NOMO-1 treated with dmso at 0.1 percent for 144 hours (cell line): ENCODE results near the gene AIMP2.
"Not testable (repeated sequence)": the region's sequence is repeated elsewhere in the genome, so short reads cannot be mapped to it uniquely, and the experiment has no call there.

Source experiments
- DNase-seq: peaks from one replicate; lab custom pipeline; 2025; ENCODE audit not compliant: unreplicated experiment; lab: John Stamatoyannopoulos, UW

Gene AIMP2

DNA sequence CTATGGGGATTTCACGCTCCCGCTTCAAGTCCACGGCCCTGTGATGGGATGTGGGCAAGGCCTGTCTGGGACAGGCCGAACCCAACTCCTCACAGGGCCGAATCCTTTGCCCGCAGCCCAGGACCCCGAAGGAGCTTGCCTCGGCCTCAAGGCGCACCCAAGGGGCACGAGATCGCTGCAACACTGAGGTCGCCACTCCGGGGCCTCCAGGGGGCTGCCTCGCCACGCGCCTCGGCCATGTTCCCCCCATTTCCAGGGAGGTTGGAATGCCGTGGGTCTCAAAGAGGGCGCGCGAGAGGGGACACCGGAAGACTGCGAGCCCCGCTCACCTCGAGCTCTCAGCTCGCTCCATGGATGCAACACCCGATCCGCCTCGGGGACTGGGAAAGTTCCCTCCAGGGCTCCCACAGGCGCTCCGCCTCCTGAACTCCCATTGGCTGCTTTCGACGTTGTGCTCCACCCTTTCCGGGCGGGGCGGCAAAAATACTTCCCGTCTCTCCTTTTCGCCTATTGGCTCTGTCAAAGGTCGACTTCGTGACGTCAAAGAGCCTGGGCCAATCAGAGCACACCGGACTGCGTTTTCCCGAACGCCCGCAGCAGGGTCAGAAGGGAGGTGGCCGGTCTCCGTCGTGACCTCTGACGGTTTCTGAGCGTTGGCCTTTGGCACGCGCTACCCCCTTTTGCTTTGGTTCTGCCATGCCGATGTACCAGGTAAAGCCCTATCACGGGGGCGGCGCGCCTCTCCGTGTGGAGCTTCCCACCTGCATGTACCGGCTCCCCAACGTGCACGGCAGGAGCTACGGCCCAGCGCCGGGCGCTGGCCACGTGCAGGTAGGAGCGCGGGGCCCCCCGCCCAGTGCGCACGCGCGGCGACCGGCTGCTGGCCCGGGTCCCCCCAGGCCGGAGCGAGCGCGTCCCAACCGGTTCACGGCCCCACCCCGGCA is at the start of gene AIMP2, which contains the start of gene PMS2:
Gene AIMP2 (plus strand): TSS at position 605 of the 944 bp plus-strand sequence. CDS start 92 bp downstream, at position 697.
Gene PMS2 (minus strand): TSS at position 382 of the 944 bp plus-strand sequence. CDS start 30 bp downstream, at position 352.
- peak; percentile 98 for DNase-seq

DNA sequence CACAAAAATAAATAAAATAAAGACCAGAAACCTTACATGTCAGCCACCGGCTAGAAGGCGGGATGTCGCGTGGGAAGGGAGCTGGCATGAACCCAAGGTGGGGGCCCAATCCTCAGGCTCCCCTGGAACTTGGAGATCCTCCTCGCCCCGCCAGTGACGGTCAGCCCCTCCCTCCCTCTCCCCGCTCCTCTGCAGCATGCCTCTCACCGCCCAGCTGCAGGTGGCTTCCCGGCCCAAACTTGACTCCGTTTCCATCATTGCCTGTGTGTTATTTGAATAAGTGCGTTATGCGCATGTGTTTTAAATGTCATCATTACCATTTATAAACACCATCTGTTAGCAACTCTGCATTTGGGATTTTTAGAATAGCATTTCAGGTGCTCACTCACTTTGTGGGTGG is 45.9 kb upstream of the AIMP2 start:
- not testable (repeated sequence) for DNase-seq

DNA sequence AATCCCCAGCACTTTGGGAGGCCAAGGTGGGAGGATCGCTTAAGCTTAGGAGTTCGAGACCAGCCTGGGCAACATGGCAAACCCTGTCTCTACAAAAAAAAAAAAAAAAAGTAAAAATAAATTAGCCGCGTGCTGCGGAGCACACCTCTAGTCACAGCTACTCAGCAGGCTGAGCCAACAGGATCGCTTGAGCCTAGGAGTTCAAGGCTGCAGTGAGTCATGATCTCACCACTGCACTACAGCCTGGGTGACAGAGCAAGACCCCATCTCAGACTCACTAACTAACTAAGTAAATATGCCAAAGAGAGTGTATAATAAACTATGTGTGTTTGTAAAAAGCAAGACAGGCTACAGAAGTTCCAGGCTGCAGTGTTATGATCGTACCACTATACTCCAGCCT is 45.3 kb upstream of the AIMP2 start:
- DNase-seq, result not testable (repeated sequence)

DNA sequence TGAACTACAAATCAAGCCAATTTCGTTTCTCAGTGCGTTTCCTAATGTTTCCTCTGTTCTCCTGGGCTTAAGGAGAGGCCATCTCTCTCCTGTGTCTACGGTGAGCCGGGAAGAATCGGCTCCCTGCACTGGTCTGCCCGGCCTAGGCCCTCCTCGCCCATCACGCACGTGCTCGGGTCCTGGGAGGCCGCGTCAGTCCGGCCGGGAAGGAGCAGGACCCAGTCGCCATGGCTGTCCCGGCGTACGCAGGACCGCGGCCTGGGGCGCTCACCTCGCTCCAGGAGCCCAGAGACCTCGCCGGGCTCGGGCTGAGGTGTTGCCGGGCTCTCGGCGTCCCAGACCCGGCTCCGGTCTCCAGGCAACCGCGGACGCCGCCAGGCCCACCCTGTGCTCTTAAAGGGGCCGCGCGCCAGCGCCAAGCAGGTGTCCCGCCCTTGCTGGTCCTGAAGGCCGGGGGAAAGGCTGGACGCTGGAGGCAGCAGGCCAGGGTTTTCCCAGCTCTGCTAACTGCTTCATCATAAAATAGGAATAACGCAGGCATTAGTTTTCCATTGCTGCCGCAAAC is 38.6 kb upstream of the AIMP2 start, which contains the start of gene RSPH10B:
Gene RSPH10B (minus strand): TSS at position 343 of the 565 bp plus-strand sequence. CDS start 3,573 bp downstream, outside the sequence.
- not testable (repeated sequence) for DNase-seq

DNA sequence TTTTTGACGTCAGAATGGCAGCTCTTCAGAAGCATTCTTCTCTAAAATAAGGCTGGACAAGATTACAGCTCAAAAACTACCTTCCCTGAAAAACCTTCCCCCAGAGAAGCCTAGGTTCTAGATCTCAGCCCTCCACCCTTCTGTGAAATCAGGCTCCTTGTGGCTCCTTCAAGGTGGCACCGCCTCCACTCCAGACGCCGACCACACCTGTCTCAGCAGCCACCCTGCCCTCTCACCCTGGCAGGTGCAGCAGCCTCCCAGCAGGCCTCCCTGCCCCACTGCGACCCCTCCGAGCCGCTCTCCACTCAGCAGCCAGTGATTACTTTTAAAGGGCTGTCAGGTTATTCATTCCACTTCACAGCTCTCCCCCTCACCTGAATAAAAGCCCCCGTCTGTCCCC is 35.5 kb upstream of the AIMP2 start:
- not testable (repeated sequence) for DNase-seq

DNA sequence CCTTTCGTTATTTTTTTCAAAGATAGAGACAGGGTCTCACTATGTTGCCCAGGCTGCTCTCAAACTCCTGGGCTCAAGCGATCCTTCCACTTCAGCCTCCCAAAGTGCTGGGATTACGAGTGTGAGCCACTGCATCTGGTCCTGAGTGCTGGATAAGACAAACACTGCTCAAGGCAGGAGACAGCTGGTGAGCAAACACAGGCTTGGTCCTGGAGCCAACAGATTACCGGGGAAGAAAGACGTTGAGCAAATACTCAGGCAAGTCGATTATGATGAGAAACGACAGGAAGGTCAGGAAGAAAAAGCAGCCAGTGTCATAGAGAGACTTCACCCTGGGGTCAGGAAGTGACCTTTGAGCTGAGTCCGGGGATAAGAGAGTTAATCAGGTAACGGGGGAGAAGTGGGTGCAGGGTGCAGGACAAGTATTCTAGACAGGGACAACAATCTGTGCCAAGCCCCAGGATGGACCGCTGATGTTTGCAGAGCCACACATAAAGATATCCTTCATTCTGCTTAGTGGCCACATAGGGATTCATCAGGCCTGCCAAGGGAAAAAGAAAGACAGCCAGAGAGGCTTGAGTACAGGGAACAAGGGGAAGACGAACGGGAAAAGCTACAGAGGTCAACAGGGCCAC is 29.3 kb upstream of the AIMP2 start:
- not testable (repeated sequence) for DNase-seq

DNA sequence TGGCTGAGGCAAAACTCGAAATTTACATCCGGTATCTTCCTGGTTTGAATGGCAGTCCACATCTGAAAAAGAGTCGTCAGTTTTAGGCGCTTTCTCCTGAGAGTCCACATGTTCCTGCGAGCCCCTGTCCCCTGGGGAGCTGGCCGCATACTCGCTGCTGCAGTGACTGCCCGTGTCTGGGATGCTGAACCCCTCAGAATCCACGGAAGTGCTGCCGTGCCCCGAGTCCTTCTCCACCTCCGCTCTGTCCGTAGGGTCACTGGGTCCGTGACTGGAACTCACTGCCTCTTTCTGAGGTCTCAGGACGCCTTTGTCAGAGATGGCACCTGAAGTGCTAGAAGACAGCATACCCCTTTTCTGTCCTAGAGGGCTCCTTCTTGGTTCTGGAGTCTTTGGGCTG is 22.0 kb upstream of the AIMP2 start:
- DNase-seq, result not testable (repeated sequence)

DNA sequence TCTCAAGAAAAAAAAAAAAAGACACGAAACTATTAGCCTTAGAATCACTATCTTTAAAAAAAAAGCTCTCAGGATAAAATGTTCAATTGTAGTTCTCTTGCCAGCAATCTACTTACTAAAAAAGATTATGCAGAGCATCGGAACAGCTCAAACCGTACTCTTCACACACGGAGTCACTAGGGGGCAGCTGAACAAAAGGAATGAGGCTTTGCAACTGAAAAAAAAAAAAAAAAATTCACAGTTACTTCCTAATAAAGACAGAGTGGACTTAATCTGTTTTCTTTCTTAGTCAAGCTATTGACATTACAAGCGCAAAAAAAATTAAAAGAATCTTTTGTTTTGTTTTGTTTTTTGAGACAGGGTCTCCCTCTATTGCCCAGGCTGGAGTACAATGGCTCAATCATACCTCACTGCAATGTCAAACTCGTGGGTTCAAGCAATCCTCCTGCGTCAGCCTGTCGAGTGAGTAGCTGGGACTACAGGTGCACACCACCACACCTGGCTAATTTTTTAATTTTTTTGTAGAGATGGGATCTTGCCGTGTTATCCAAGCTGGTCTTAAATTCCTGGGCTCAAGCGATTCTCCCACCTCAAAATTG is 11.8 kb upstream of the AIMP2 start:
- peak; percentile 23 for DNase-seq

DNA sequence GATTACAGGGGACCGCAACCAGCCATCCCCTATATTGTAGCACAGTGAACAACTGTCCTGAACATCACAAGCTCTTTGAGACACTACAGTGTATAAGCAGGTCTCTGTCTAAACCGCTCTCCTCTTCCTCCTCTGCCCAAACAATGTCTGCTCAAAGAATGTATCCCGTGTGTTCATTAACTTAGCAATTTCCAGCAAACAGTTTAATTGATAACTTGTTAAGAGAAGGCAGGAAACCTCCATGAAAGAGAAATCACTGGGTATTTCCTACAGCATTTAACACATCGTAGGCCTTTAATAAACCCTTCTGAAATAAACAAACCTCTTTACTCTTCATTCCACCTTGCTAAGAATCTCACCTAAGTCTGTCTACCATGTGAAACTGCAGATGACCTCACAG is 1.7 kb upstream of the AIMP2 start:
- DNase-seq, result no peak

DNA sequence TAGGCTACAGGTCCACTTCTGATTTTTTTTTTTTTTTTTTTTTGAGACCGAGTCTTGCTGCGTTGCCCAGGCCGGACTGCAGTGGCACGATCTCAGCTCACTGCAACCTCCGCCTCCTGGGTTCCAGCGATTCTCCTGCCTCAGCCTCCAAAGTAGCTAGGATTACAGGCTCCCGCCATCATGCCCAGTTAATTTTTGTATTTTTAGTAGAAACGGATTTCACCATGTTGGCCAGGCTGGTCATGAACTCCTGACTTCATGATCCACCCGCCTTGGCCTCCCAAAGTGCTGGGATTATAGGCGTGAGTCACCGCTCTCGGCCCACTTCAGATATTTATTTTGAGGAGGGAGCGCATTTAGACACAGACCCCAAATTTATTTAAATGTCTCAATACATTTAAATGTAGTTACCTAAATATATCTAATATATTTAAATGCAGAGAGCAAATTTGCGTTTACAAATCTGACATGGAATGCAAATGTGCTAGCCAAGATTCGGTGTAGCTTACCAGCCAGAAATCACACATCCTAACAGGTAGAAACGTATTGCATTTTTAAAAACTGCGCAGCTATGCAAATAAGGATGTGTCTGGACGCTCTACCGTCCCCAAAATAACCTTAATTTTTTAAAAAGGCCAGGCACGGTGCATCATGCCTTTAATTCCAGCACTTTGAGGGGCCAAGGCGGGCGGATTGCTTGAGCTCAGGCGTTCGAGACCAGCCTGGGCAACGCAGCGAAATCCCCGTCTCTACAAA is 1.1 kb upstream of the AIMP2 start:
- not testable (repeated sequence) for DNase-seq

DNA sequence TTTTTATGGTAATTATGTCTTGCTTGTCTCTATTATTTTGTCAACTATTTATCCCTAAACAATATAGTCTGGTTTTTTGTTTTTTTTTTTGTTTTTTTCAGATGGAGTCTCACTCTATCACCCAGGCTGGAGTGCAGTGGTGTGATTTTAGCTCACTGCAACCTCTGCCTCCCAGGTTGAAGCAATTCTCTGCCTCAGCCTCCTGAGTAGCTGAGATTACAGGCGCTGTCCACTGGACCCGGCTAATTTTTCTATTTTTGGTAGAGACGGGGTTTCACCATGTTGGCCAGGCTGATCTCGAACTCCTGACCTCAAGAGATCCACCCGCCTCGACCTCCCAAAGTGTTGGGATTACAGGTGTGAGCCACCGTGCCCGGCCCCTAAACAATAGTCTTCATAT is 1.3 kb downstream of the AIMP2 start:
- DNase-seq, result not testable (repeated sequence)

DNA sequence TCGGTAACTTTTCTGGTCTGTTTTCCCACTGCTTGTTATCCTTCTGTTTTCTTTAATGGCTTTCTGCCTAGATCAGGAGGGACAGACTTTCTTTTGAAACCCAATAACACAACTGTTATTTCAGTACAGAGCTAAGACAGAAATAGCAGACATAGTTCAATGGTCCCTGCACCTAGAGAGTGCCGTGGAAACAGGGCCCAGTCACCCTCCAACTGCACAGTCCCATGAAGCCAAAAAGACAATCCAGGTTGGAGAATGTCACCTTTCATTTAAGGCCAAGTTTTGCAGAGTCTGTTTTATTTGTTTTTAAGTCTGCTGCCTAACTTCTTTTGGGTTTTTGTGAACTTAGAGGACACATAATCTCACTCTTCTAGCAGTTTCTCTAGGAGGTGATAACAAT is 2.5 kb downstream of the AIMP2 start:
- no peak for DNase-seq

DNA sequence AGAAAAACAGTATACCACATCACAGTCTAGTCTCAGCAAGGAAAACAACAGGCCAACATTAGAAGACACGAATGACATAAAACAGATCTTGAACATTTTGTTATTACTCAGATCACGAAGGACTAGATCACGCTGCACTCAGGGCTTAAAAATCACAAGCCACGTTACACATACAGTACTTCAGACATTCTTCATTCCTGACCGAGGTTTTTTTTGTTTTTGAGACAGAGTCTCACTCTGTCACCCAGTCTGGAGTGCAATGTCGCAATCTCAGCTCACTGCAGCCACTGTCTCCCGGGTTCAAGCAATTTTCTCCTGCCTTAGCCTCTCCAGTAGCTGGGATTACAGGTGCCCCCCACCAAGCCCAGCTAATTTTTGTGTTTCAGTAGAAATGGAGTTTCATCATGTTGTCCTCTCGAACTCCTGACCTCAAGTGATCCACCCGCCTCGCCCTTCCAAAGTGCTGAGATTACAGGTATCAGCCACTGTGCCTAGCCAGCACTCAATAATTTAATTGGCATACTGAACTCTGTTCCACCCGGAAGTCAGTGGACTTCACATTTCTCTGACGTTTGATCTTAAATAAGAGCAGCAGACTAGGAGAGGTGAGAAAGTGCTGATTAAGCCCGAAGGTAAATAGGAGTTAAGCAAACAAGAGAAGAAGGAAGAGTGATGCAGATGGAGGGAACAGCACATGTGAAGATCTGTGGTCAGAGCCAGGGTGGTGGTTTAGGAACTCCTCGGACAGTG is 3.5 kb downstream of the AIMP2 start:
- DNase-seq, result no peak

DNA sequence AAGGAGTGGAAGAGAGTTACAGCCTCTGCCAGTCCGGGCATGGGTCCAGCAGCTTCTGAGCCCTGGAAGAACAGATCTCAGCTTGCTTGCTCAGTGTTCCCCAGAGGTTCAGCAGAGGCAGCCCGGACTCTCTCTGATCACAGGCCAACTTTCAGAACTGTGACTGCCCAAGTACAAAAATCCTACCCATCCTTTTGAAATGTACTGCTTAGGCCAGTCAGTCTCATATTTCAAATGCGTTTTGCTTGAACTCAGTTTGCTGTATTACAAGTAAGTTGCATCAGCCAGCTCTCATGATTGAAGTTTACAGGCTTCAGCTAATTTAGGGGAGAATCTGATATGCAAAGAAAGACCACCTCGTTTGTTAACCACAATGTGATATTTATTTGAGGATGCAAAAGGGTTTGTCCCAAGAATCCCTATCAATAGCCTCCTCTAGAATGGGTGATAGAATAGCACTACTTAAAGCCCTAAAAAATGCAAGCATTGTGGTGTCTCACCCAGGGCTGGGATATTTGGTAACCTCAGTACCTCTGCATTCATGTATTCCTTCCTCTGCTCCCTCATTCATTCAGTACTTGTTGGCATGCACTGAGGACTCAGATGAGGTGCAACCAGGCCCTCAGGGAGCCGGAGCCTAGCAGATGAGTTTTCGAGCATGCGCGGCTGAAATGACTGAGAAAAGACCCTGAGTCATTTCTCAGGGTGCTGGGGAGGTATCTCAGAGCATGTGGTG is 7.0 kb downstream of the AIMP2 start:
- DNase-seq, result no peak

DNA sequence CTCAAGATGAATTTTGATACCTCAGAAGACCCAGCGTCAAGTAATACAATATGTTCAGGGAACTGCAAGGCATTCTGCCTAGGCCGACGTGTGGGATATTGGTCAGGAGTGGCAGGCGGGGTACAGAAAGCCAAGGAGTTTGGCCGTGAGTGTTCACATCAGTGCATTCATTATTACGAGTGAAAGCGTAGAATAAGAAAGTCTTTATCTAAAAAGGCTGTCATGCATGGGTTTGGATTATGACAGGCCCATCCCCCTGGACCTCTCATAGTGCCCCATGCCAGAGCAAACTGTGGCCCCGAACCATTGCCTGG is 7.5 kb downstream of the AIMP2 start:
- no peak for DNase-seq

DNA sequence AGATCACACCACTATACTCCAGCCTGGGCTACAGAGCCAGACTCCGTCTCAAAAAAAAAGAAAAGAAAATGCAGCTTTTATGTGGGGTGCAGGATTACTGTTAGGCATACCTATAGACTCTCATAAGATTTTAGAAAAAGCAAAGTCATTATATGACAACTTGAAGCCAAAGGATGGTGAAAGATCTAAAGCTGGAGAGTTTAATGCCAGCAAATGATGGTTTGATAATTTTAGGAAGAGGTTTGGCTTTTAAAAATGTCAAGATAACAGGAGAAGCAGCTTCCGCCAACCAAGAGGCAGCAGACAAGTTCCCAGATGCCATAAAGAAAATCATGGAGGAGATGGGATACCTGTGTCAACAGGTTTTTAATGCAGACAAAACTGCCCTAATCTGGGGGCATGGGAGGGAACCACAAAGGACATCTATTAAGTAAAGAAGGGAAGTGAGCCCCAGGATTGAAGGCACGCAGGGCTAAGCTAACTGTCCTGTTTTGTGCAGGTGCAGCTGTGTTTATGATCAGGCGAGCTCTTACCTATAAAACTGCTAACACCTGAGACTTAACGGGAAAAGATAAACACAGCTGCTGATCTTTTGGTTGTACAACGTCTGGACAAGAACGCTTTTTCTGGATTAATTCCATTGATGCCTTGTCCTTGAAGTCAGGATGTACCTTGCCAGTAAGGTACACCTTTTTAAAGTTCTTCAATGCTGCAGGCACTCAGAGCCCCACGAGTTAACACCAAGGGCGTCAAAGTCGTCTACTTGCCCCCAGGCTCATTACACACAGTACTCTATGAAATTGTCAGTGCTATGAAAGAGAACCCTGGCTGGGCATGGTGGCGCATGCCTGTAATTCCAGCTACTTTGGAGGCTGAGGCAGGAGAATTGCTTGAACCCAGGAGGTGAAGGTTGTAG is 11.6 kb downstream of the AIMP2 start:
- DNase-seq, result no peak

DNA sequence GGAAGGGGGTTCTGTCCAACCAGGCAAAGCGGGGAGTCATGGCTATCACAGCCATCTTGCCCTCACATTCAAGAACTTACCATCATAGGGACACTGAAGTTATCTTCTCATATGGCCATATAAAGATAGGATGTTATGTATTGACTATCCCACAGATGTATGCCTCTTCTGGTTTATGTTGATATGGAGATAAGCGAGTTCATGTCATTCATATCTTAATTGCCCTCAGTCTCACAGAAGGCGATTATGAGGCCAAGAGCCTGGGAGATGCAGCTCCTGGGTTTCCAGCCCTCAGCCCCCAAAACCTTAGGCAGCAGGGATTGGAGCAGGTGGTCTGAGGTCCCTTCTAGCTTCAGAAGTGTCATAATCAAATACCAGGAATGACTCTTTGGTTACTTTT is 13.6 kb downstream of the AIMP2 start:
- no peak for DNase-seq

DNA sequence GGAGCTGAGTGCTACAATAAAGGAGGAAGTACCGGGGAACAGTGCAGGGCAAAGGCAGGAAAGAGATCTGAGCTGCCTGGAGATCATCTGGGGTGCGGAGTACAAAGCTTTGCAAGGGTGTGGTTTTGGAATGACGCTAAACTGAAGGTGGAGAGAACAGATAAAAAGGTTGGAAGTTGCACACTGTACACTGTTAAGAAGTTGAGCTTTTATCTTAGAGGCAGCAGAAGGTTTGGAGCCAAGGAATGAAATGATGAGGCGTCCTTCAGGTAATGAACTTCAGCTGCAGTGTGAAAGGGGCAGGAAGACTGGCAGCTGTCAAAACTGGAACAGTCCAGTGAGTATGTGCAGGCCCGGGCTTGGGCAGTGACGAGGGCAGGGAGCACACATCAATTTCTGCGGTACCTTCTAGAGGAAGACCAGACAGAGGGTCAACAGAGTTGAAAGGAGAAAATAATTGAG is 14.9 kb downstream of the AIMP2 start:
- no peak for DNase-seq
